Natural killer cell treated with Interleukin-12 subunit alpha and Interleukin-12 subunit beta and Interleukin-15 and Interleukin-18, amount 100 ng/mL, for 72 hours (primary cell): ENCODE measurements around the gene ZNF609. TPM values are rescaled to one million over a fixed set of nuclear protein-coding genes. Genes with fewer than 3 reads are reported as not detected.
A peak's percentile ranks its signal among the peaks of the same experiment; 100 is the strongest.

Source experiments
- ATAC-seq, 2 donors: fragments of 150-1000 bp; cut with Tn5 transposase in 1 of 2; sonication (Bioruptor Pico), chemical (Tn5 transposase) in 1 of 2; 2 replicates each; pipeline ENCODE4 v1.10.0; 2021
- DNase-seq: peaks from one replicate; pipeline ENCODE4 v3.0.0; 2022; ENCODE audit warnings: low spot score
- H3K27ac Mint-ChIP-seq, 2 donors: 1 replicate in 1 of 2; 2 replicates in 1 of 2; pipeline ENCODE4 v1.8.0; 2022; ENCODE audit warnings: mixed read lengths in 2 of 2, mild to moderate bottlenecking in 1 of 2, moderate library complexity in 1 of 2
- H3K27me3 Mint-ChIP-seq, 2 donors: 1 replicate in 1 of 2; 2 replicates in 1 of 2; pipeline ENCODE4 v1.8.0; 2022; ENCODE audit warnings: mixed read lengths in 2 of 2
- H3K36me3 Mint-ChIP-seq: one replicate; pipeline ENCODE4 v1.8.0; 2022; ENCODE audit warnings: mixed read lengths
- H3K4me1 Mint-ChIP-seq, 2 donors: 1 replicate in 1 of 2; 2 replicates in 1 of 2; pipeline ENCODE4 v1.8.0; 2022; ENCODE audit warnings: low read depth in 2 of 2, mixed read lengths in 2 of 2, mild to moderate bottlenecking in 1 of 2
- H3K4me3 Mint-ChIP-seq: one replicate; pipeline ENCODE4 v1.8.0; 2022; ENCODE audit warnings: mixed read lengths
- H3K9me3 Mint-ChIP-seq: 2 replicates; pipeline ENCODE4 v1.8.0; 2022; ENCODE audit warnings: mixed read lengths
- total RNA-seq, 2 donors: library from RNA; stranded (reverse); gene quantifications; one replicate each; pipeline ENCODE4 v1.2.3, GENCODE V29; 2022

ZNF609 gene
- total RNA-seq, 2 donors from 2014 or later = 36.9 to 67.6 TPM

DNA sequence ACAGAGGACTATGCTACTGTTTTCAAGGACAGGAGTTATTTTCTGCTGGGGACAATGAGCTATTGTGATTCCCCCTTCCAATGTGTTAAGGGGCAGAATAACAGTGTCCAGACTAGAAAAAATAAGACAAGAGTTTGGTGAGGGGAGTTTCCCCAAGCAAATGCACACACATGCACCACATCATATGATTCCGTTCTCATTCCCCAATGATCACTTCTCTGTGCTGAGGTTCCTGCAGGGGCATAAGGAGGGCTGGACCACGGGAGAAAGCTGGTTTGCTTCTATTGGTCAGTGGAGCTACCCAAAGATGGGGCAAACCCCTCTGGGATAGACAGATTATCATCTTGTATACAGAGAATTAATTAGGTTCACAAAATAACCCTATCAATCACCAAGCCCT lies 234.4 kb downstream of the ZNF609 start:
- DNase-seq (no peak), ATAC-seq (no peak)
- peak overlapping the region in 1 of 2 donors; percentile 11 for H3K27ac Mint-ChIP-seq
- no peaks in the 10 kb centered on the region for H3K36me3 Mint-ChIP-seq
- no peaks in the 10 kb centered on the region for H3K9me3 Mint-ChIP-seq
- H3K4me1 Mint-ChIP-seq = peaks cover 17 to 34% of the 10 kb centered on the region in 2 donors
- H3K27me3 Mint-ChIP-seq = no peaks in the 10 kb centered on the region
- no peak overlapping the region for H3K4me3 Mint-ChIP-seq

DNA sequence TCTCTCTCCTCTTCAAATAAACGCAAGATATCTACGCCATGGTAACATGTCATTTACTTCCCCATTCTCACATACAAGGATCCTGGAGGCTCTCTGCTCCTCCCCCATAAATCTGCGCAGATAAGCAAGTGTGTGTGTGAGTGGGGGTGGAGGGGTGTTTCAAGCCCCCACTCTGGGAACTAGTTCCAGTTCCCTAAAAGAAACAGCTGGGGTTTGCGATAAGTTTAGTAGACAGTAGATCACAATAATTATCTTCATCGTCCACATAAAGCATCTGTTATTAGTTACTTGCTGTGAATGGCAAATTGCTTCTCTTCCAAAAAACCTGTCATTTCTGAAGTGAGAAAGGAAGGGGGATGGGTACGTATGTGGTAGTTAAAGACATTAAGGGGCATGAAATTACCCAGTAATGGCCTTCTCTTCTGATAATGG lies 235.2 kb downstream of the ZNF609 start:
- Mint-ChIP-seq H3K36me3 (no peaks in the 10 kb centered on the region), H3K4me1 (peaks cover 23 to 41% of the 10 kb centered on the region in 2 donors), H3K27me3 (no peaks in the 10 kb centered on the region), H3K27ac (peak overlapping the region in 1 of 2 donors; percentile 56), H3K9me3 (no peaks in the 10 kb centered on the region), H3K4me3 (no peak overlapping the region)
- no peak for ATAC-seq
- DNase-seq = no peak

DNA sequence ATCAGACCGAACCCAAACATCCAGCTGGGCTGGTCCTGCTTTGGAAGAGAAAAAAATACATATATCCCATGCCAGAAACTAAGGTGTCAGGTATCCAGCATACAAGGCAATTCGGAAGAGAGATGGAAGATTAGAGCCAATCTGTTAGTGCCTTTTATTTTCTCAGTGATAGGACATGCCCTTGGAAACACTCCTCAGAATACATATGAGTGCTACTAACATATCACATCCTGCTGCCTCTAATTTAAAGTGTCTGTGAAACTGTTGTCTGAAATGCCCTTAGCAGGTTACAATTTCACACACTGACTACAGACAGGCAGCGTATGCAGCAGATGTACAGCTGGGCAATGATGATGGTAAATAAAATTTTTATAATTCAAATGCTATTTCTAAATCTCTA lies 236.1 kb downstream of the ZNF609 start:
- Mint-ChIP-seq H3K27ac (peak overlapping the region in 1 of 2 donors; percentile 56), H3K4me1 (peaks cover 31 to 45% of the 10 kb centered on the region in 2 donors), H3K9me3 (no peaks in the 10 kb centered on the region)

DNA sequence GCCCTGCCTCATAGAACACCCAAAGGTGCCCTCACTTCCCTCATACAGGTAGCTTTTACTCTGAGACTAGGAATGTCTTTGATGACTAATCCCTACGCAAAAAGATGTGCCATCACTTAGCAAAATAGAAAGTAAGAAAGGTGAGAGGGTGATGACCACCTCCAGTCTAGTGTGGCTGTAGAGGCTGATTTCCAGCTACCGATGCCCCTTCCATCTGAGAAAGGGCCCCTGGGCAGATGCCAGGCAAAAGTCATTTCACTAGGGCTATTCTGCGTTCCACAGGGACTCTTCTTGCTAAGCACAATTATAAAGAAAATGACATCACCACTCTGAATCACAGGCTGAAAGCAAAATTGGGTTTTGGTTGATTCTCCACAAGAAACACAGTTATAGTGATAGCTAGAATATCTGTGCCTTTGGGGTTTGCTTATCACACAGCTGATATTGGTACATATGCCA lies 237.6 kb downstream of the ZNF609 start:
- ATAC-seq (peak in 1 of 2 donors; percentile 14), DNase-seq (no peak)
- H3K36me3 Mint-ChIP-seq = no peaks in the 10 kb centered on the region
- H3K27me3 Mint-ChIP-seq = no peaks in the 10 kb centered on the region
- H3K4me3 Mint-ChIP-seq = no peak overlapping the region
- peak overlapping the region in 1 of 2 donors; percentile 76 for H3K27ac Mint-ChIP-seq
- H3K9me3 Mint-ChIP-seq = no peaks in the 10 kb centered on the region
- peaks cover 43 to 54% of the 10 kb centered on the region in 2 donors for H3K4me1 Mint-ChIP-seq

More for the DNA sequence above, 236.1 kb downstream of the ZNF609 start:
- Mint-ChIP-seq H3K27me3 (no peaks in the 10 kb centered on the region), H3K36me3 (no peaks in the 10 kb centered on the region), H3K4me3 (no peak overlapping the region)
- DNase-seq = no peak
- ATAC-seq = no peak

DNA sequence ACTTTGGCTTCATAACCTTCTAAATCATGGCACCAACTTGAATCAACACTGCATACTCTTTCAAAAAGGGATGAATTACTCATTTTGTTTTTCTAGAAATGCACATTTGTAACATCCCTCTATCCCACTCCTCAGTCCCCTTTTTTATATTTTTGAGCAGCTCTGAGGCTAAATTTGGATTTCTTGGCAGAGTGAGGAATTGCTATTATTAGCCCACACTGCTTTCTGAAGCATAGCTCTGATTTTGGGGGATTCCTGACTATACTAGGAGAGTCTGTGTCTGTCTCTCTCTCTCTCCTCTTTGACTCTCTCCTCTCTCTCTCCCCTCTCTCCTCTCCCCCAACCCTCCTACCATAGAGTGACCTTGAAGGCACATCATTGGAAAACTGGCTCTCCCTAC lies 238.4 kb downstream of the ZNF609 start:
- no peak for DNase-seq
- no peak for ATAC-seq
- H3K9me3 Mint-ChIP-seq = no peaks in the 10 kb centered on the region
- no peaks in the 10 kb centered on the region for H3K36me3 Mint-ChIP-seq
- H3K27me3 Mint-ChIP-seq = no peaks in the 10 kb centered on the region
- H3K4me1 Mint-ChIP-seq = peaks cover 49 to 56% of the 10 kb centered on the region in 2 donors
- H3K4me3 Mint-ChIP-seq = no peak overlapping the region
- peak overlapping the region; percentile 11 to 76 for H3K27ac Mint-ChIP-seq

DNA sequence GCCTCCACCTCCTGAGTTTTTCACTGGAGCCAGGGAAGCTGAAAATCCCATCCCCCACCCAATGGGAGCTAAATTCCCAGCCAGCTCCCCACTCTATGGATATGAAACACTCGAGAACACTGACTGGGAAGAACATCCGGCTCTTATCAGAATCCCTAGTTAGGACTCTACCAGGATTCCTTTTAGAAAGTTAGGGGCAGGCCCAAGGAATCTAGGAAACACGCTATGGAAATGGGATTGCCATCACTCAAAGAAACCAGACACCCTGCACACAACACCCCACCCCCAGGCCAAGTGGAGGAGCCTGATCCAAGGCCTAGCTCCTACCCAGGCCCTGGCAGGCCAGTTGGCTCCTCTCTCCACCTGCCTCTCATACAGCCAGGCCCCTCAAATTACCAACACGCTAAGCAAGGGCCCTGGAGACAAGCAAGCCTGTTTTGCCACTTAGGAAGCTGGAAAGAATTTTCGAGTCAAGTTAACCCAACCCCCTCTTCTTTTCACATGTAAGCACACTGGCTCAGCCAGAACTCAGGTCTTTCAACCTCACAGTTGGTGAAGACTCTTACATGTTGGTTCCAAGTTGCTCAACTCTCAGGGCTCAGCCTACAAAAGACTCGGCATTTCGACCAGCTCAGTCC lies 239.5 kb downstream of the ZNF609 start:
- H3K4me1 Mint-ChIP-seq = peaks cover 50 to 57% of the 10 kb centered on the region in 2 donors
- H3K27ac Mint-ChIP-seq = peak overlapping the region; percentile 11 to 76
- no peak for ATAC-seq

DNA sequence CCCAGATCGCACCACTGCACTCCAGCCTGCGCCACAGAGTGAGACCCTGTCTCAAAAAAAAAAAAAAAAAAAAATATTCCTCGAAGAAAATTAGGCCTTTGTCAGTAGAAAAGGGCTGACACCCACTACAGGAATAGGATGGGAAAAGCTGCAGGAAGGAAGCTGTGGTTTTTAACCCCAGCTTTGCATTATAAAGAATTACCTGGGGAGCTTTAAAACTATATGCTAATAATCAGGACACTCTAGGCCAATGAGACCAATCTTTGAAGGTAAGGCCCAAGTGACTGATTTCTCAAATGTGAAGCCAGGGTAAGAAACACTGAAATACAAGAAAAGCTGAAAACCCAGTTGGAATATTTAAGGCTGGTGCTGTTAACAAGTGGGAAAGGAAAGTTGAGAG lies 240.7 kb downstream of the ZNF609 start:
- no peak for ATAC-seq

More for the DNA sequence above, 239.5 kb downstream of the ZNF609 start:
- H3K9me3 Mint-ChIP-seq = no peaks in the 10 kb centered on the region
- DNase-seq = no peak
- no peaks in the 10 kb centered on the region for H3K36me3 Mint-ChIP-seq
- no peaks in the 10 kb centered on the region for H3K27me3 Mint-ChIP-seq
- no peak overlapping the region for H3K4me3 Mint-ChIP-seq

DNA sequence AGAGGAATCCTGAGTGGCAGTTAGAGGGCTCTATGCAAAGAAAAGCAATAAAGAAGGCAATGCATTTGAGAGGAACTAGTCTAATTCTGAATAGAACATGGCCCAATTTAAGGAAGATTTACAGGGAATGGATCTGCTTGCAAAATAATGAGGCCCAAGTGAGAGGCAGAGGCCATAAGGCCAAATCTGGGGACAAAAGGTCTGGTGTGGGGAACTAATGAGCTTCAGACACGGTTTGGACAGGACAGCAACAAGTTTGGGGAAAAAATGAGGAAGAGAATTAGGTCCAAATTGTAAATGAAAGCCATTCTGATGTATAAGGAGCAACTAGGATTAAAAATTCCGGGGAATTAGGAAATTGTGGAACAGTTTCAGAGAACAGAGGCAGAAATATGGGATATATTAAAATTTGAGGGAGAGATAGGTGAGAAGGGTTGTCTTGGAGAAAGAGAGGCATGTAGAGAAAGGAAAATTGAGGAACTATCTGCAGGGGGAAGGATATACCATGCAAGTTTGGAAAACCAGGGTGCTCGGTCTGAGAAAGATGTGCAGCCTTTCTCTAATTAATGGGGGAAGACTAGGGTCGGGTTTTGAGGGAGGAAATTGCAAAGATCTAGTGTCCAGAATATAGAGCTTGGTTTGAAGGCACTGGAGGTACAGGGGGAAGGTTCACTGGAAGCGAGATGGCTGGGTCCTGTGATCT lies 241.3 kb downstream of the ZNF609 start:
- no peaks in the 10 kb centered on the region for H3K36me3 Mint-ChIP-seq
- H3K27ac Mint-ChIP-seq = peak overlapping the region; percentile 63 to 76
- peaks cover 50% of the 10 kb centered on the region in 2 donors for H3K4me1 Mint-ChIP-seq
- H3K9me3 Mint-ChIP-seq = no peaks in the 10 kb centered on the region
- peak overlapping the region; percentile 78 for H3K4me3 Mint-ChIP-seq
- no peak for DNase-seq
- ATAC-seq = no peak
- H3K27me3 Mint-ChIP-seq = no peaks in the 10 kb centered on the region

More for the DNA sequence above, 240.7 kb downstream of the ZNF609 start:
- H3K4me3 Mint-ChIP-seq = peak overlapping the region; percentile 78
- peak overlapping the region; percentile 63 to 76 for H3K27ac Mint-ChIP-seq
- peaks cover 50% of the 10 kb centered on the region in 2 donors for H3K4me1 Mint-ChIP-seq
- H3K9me3 Mint-ChIP-seq = no peaks in the 10 kb centered on the region
- DNase-seq = no peak
- no peaks in the 10 kb centered on the region for H3K36me3 Mint-ChIP-seq
- no peaks in the 10 kb centered on the region for H3K27me3 Mint-ChIP-seq

DNA sequence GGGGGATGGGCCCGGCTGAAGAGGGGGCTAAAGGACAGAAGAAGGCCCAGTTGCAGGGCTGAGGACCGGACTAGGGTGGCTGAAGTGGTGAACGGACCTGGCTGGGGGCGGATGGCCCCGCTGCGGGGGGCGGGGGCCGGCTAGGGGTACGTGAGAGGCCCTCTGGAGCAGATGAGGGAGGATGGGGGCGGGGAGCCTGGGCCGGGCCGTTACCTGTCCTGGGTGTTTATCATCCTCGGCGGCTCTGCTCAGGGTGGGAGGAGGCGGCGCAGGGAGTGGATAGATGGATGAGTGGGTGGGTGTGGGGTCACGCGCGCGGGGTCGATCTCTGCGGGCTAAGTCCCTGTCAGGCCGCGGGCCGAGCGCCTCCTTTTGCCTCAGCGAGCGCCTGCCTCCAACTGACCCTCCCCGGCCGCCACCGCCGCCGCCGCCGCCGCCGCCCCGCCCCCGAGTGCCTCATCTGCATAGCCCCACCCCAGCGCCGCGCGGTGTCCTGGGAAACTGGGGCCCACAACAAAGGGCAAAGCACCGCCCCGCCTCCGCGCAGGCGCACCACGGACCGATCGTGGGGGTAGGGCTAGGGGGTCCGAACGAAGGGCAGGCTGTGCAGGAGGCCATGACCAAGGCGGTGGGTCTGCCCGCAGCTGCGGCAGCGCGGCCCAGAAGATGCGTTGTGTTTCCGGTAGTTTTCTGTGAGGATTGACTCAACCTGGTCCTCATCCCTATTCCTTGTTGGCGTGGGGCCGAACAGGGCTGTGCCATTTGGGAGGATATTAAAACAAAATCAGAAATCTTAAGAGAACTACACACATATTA lies 242.6 kb downstream of the ZNF609 start:
- ATAC-seq = peak; percentile 98
- DNase-seq = peak; percentile 96
- no peaks in the 10 kb centered on the region for H3K36me3 Mint-ChIP-seq
- no peaks in the 10 kb centered on the region for H3K27me3 Mint-ChIP-seq
- H3K9me3 Mint-ChIP-seq = no peaks in the 10 kb centered on the region
- H3K4me1 Mint-ChIP-seq = peaks cover 45% of the 10 kb centered on the region in 2 donors
- H3K4me3 Mint-ChIP-seq = peak overlapping the region; percentile 78
- H3K27ac Mint-ChIP-seq = peak overlapping the region; percentile 63 to 76

DNA sequence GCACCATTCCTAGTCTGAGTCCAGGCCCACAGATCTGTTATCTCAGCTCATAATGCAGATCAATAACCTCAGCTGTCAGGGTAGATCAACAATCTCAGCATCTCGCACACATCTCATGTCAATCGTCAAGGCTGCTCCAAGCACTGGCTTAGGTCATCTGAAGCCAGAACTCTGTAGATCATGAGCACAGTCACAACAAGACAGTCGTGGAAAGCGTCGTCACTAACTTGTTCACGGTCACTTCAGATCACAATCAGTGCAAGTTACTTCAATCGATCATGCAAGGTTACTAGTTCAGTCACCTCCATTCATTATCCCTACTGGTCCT lies 243.2 kb downstream of the ZNF609 start:
- Mint-ChIP-seq H3K4me3 (peak overlapping the region; percentile 78), H3K27ac (peak overlapping the region; percentile 63 to 76), H3K36me3 (no peaks in the 10 kb centered on the region), H3K9me3 (no peaks in the 10 kb centered on the region), H3K4me1 (peaks cover 41 to 43% of the 10 kb centered on the region in 2 donors), H3K27me3 (no peaks in the 10 kb centered on the region)
- ATAC-seq (no peak), DNase-seq (no peak)

DNA sequence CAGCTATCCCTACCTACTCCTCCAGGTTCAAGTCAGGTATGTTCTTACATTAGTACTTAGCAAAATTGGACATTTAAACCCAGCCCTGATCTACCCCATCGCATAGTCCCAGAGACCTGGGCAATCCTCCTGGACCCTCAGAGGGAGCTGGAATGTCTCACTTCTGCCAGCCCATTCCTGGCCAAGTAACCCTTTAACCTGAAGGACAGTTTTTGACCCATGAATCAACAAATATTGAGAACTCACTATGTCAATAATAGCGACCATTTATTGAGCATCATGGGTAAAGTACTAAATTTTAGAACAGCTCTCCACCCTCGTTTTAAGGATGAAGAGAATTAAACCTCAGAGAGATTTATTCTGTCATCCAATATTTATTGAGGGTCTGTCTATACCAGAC lies 244.6 kb downstream of the ZNF609 start:
- ATAC-seq (no peak), DNase-seq (no peak)
- H3K36me3 Mint-ChIP-seq = no peaks in the 10 kb centered on the region
- peak overlapping the region; percentile 2 for H3K4me3 Mint-ChIP-seq
- H3K9me3 Mint-ChIP-seq = no peaks in the 10 kb centered on the region
- H3K4me1 Mint-ChIP-seq = peaks cover 32% of the 10 kb centered on the region in 2 donors
- H3K27ac Mint-ChIP-seq = no peak overlapping the region
- no peaks in the 10 kb centered on the region for H3K27me3 Mint-ChIP-seq

DNA sequence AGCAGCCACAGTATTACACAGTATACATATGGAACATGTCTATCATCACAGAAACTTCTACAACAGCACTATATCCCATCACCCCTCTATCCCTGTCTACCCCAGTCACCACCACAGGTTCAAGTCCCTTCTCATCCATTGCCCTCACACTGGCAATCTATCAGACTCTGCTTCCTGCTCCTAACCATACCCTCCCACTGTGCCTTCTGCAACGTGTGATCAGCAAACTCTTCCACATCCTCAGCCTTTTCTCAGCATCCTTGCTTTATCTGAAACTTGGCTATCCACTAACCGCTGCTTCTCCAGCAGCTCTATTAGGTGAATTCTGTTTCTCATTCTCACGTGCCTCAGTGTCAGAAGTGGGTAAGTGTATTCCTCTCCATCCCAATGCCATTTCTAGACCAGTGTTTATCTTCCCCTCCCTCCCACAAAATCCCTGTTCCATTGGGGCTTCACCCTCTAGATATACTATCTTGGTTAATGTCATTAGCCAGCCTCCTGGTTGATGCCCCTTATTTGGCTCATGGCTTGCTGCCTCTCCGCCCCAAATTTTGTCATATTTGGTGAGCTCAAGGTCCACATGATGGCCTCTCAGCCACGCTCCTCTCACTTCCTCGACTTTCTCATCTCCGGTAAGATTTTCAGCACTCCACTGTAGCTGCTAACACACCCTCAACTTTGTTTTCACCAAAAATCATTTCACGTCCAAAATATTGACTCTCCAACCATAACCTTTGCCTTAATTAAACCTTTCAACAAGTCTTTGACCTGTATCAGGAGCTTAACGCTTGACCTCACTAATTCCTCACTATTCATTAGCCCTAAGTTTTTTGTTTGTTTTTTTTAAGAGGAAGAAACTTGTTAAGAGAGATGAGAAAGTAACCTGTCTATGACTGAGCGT lies 245.9 kb downstream of the ZNF609 start:
- Mint-ChIP-seq H3K27ac (no peak overlapping the region), H3K4me1 (peaks cover 21 to 22% of the 10 kb centered on the region in 2 donors), H3K36me3 (no peaks in the 10 kb centered on the region), H3K27me3 (no peaks in the 10 kb centered on the region), H3K9me3 (no peaks in the 10 kb centered on the region), H3K4me3 (no peak overlapping the region)
- ATAC-seq (no peak), DNase-seq (no peak)
